HG03460 (cell line): ENCODE results near the gene MOGAT2.
"Not testable (repeated sequence)": the region's sequence is repeated elsewhere in the genome, so short reads cannot be mapped to it uniquely, and the experiment has no call there.

Experiments used
- ATAC-seq: cut with Tn5 transposase; IDR thresholded peaks from one replicate; pipeline ENCODE4 v1.9.1; 2021; ENCODE audit not compliant: unreplicated experiment

Gene MOGAT2

DNA sequence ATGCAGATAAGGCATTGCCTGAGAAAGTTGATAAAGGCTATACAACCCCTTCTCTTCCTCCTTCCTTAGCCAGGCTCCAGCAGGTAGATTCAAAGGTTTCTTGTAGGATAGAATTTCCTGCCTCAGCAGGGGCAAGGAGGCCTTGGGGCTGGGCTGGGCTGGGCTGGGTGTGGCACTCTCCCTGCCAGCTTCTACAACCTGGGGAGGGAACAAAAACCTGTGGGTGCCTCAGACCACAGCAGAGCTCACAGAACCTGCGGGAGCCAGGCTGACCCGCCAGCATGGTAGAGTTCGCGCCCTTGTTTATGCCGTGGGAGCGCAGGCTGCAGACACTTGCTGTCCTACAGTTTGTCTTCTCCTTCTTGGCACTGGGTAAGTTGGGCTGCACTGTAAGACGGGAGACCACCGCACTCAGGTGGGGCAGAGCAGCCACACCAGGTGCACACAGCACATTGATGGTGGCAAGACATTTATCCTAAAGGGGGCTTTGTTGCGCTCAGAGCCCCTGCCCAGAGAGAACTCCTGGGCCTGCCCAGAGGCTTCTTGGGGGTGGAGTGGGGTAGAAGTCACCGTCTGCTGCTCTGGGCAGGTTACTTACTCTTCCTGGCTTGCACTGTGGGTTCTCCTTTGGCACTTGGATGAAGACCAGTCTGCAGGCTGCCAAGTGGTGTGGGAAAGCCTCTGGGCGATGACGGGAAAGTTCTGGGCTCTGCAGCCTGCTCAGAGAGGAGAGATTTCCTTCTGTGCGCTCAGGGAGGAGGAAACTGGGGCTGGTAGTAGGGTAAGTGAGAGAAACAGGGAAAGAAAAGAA lies at the start of gene MOGAT2:
Gene MOGAT2 (plus strand): TSS at position 231 of the 811 bp plus-strand sequence. CDS start 51 bp downstream, at position 282.
- no peak for ATAC-seq

DNA sequence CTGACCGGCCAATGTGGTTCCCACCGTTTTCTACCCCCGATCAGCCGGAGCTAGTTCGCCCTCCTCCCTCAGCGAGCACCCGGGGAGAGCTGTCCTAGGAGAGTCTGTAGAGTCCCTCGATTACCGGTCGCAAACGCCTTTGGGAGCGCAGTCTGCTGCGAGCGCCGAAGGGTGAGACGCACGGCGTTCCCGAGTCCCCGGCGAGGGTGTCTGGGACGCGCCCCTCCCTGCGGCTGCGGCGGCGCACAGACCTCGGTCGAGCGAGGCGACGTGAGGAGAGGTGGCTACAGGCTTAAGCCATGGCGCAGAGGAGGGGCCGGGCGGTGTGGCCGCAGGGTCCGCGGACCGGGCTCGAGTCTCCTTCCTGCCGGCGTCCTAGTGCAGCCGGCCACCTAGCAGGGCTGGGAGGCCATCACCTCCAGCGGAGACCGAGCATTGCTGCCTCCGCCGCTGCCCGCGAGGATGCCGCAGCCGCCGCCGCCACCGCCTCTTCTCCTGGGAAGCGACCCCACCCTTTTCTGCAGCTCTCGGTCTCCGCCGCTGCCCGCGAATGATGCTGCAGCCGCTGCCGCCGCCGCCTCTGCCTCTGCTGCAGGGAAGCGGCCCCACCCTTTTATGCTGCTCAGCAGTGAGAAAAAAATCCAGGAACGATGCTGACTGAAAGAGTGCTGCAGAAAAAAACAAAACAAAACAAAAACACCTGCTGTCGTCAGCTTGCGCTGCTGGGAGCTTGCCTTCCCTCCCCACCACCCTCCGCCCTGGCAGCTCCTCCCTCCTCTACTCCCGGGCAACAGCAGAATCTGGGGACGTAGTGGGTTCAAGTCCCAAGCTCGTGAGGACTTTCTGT lies 49.0 kb upstream of the MOGAT2 start, which contains the start of gene MAP6:
Gene MAP6 (minus strand): TSS at position 588 of the 847 bp plus-strand sequence. CDS start 669 bp downstream, outside the sequence.
- ATAC-seq, result no peak

DNA sequence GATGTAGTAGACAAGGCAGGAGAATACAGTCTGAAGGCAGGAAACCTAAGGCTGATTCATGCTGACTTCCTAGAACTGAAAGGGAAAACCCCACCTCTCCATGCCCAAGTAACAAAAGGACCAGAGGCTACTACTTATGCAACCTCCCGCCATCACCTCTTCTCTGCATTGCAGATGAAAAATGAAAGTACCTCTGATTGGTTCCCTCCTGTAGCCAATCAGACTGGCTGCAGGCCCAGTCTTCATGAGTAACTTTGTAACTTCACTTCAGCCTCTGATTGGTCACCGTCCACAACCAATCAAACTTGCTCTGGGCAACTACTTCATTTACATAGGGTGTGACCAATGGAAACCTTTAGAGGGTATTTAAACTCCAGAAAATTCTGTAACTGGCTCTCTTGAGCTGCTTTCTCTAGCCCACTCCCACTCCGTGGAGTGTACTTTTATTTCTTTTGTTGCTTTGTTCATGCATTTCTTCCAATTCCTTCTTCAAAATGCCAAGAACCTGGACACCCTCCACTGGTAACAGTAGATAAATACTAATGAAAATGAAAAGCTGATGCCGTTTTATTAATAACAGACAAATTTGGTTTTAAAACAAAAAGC lies 43.6 kb upstream of the MOGAT2 start:
- no peak for ATAC-seq

DNA sequence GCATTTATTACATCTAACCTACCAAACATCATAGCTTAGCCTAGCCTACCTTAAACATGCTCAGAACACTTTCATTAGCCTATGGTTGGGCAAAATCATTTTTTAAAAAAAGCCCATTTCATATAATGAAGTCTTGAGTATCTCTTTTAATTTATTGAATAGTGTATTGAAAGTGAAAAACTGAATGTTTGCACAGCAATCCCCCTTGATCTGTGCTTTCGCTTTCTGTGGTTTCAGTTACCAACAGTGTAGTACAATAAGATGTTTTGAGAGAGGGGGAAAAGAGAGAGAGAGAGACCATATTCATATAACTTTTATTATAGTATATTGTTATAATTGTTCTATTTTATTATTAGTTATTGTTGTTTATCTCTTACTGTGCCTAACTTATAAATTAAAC lies 40.4 kb upstream of the MOGAT2 start:
- ATAC-seq, result no peak

DNA sequence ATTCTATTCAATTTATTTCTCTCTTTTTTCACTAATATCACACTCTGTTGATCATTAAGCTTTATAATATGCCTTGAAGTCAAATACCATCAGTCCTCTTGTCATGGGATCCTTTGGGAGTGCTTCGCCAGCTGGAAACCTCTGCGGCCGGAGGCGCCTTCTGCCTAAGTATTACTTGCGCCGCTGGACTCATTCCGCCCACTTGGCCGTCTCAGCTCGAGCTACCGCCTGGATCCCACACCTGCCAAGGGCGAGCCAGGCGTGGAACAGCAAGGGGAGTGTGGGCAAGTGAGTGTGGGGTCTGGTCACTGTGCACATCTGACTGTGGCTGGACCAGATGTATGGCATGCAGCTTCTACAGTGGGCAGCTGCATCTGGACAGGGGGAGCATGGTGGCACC lies 39.7 kb upstream of the MOGAT2 start:
- no peak for ATAC-seq

DNA sequence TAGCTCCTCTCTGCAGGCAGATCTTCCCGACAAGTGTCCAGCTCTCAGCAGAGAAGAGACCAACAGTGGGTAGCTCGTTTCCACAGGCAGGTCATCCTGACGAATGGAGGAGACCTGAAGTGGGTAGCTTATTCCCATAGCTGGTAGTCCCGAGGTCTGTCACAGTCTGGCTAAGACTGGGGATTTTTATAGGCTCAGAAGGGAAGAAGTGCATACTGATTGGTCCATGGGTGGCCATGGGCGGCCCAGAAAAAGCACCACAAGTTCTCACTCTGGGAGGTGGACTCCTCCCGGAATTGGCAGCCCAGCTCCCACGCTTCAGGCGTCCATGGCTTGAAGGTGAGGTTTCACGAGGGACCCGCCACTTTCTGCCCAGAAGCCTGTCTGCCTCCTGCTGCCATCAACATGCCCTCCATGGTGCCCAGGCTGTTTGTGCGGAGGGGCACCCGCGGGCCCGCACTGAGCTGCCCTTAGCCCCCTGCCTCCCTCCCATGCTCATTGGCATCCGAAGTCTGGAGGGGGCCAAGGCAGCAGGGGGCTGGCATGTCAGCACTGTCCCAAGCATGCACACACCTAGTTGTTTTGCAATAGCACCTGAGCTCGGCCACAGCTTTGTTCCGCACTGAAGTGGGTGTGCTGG lies 38.9 kb upstream of the MOGAT2 start:
- ATAC-seq, result no peak

DNA sequence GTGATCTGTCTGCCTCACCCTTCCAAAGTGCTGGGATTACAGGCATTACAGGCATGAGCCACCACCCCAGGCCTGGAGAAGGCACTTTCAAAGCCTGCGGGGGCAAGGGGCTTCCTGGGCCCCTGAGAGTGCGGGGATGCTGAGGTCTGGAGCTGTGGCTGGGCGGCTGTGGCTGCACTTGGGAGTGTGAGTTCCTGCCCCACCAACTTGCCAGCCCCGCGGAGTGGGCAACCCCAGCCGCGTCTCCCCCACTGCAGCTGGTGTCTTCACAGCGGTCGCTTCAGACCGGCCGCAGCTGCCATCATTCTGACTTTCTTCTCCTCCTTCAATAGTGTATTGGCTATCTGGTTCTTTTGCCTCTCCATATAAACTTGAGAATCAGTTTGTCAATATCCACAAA lies 38.1 kb upstream of the MOGAT2 start:
- ATAC-seq, result no peak

DNA sequence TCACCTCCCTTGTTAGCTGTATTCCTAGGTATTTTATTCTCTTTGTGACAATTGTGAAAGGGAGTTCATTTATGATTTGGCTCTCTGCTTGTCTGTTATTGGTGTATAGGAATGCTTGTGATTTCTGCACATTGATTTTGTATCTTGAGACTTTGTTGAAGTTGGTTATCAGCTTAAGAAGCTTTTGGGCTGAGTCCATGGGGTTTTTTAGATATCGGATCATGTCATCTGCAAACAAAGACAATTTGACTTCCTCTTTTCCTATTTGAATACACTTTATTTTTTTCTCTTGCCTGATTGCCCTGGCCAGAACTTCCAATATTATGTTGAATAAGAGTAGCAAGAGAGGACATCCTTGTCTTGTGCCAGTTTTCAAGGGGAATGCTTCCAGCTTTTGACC lies 33.8 kb upstream of the MOGAT2 start:
- not testable (repeated sequence) for ATAC-seq

DNA sequence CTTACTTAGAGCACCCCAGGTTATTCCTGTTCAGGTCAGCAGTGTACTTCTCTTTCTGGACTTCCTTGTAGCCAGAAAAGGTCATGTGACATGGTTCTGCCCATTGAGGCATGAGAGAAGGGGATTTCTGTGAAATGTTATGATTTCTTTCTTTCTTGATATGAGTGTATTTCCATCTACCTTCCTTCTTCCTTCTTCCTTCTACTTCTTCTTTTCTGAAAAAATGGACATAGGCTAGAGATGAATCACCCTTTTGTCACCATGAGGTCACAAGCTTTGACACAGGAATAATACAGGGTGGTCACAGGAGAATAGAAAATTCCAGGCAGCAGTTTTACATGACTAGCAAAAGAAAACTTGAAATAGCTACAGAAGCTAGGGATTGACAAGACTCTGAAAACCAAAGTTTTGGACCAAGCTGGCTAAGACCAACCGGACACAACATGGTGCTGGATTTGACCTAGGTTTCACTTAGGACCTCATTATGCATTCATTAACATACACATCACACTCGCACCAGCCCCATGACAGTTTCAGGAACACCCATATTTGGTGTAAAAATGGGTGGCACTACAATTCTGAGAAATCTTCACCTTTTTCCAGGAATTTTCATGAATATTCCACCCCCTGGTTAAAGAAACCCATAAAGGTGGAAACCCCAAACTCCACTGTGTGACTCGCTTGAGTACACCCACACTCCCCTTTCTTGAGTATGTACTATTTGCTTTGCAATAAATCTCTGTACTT lies 27.6 kb upstream of the MOGAT2 start:
- ATAC-seq, result peak; percentile 48

DNA sequence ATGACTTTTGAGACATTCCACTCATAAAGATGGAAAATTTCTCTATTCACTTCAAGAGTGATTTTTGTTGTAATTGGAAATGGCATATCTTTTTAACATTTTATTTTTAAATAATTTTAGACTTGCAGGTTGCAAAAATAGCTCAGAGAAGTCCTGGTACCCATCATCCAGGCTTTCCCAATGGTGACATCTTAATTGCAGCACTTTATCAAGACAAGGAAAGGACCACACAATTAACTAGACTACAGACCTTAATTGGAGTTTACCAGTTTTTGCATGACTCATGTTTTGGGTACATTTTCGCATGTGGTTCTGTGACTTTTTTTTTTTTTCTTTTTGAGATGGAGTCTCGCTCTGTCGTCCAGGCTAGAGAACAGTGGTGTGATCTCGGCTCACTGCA lies 25.8 kb upstream of the MOGAT2 start:
- ATAC-seq, result no peak

DNA sequence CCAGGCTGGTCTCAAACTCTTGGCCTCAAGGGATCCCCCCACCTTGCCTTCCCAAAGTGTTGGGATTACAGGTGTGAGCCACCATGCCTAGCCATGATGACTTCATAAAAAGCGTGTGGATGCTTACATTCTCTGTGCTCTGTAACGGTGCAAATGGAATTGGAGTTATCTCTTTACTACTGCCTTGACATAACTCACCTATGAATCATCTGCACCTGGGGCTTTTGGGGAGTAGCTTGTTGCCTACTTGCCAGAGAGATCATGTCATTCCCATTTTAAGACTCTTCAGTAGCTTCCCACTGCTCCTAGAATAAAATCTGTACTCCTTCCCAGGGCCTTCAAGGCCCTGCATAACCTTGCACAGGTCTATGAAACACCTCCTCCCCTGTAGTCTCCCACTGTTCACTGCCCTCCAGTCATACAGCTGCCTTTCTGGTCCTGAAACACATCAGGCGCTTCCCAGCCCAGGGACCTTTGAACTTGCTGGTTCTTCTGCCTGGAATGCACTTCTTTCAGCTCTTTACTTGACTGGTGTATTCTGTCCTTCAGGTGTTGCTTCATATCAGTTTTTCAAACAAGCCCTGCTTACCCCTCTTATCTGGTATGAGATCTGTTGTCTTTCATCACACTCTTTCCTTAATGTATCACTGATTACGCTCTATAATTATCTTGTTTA lies 19.6 kb upstream of the MOGAT2 start:
- no peak for ATAC-seq

DNA sequence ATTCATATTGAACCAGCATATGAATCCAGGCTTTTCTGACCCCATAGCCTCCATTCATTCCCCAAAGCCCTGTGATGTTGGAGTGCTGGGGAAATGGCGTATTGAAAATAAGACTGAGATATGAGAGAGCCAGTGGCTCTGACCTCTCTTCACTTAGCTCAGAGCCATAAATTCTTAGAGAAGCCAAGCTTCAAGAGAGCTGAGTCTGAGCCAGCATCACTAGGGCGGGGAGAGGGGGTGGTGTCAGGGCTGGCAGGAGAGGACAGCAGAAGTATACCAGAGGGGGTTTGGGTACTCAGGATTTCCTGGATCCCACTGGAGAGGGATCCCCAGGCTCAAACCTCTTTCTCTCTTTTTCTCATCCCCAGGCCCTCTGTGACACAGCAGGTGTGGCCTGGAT lies 16.7 kb upstream of the MOGAT2 start:
- no peak for ATAC-seq

DNA sequence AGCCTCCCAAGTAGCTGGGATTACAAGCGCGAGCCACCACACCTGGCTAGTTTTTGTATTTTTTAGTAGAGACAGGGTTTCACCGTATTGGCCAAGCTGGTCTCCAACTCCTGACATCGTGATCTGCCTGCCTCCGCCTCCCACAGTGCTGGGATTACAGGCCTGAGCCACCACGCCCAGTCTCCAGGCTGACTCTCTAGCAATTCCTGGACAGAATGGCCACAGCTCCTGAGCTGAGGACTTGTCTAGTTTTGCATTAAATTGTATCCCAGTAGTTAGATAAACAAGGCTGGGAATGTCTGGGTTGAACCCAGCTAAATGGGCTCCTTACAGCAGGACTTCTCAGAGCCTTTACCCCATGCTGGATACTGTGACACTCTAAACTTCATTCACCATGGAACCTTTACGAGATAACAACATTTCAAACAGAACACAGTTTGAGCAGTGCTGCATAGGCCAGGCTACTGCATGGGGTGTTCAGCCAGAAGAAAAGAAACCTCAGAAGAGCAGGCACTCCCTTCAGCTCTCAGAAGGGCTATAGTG lies 13.9 kb upstream of the MOGAT2 start:
- ATAC-seq, result no peak

DNA sequence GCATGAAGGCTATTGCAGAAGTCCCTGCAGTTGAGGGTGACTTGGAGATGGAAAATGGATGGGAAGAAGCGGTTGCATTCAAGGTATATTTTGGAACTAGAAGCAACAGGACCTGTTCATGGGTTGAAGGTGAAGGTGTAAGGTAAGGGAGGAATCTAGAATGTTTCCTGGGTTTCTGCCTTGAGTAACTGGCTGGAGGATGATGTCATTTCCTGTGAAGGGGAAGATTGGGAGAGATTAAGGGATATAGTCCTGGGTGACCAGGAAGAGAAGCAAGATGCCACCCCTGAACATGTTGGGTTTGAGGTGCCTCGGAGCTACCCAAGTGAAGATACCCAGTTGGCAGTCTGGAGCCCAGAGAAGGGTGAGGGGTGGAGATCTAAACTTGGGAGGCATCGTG lies 12.1 kb upstream of the MOGAT2 start:
- no peak for ATAC-seq

DNA sequence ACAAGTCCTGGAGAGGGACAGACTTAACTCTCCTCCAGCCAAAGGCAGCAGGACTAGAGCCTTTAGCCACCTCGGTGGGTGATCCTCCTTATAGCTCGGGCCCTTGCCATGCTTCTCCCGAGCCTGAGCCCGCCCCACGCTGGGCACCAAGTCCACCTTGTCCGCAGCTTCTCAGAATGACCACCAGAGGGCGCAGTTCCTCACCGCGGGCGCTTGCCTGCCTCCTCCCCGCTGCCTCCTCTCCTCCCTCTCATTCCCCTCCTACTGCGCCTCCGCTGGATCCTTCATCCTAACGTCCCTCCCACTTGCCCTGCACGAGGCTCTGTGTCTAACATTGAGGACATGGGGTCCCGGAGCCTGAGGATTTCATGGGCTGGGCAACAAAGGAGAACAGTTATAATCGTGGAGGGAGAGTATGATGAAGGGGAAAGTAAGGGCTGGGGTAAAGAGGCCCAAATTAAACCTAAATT lies 11.3 kb upstream of the MOGAT2 start:
- ATAC-seq, result no peak

DNA sequence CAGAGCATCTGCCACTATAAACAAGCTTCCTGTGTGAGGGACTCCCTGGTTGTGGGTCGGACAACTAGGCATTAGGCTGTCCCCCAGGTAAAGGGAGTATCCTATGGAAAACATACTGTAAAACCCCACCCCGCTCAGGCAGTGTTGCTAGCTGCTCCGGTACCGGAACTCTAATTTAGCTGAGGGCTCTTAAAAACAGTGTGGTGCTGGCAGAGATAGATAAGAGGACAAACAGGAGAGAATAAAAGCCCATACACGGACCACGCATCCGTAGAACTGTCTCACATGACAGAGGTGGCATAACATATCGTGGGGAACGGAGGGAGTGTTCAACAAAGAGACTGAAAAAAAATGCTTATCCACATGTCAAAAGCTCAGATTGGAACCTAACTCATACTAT lies 3.4 kb upstream of the MOGAT2 start:
- no peak for ATAC-seq

DNA sequence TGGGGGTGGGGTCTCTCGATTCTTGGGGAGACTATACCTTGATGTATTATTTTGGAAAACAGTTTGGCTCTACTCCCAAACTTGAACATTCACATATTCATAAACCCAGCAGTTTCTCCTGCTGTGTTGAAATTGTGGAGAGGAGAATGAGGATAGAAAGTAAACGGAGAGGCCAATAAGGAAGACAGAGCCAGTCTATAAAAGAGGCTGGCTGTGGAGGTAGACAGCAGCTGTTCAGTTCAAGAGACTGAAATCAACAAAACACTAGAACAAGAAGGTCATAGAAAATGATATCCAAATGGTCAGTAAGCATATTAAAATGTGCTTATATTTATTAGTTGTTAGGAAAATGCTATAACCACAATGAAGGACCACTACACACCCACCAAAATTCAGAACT lies 1.9 kb upstream of the MOGAT2 start:
- ATAC-seq, result no peak

DNA sequence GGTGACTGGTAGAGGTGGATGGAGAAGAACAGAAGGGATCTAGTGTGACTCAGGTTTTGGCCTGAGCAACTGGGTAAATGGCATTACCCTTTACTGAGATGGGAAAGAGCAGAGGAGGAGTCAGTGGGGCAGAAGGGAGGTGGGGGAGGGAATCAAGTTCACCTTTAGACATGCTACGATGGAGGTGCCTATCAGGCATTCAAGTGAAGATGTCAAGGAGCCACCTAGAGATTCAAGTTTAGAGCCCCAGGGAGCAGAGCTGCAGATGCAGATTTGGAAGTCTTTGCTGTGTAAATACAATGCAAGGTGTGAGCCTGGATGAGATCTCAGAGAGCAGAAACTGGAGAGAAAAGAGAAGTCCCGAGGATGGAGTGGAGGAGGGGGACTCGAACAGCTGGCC lies 979 bp upstream of the MOGAT2 start:
- no peak for ATAC-seq
